Measurements from ENCODE around the gene PRAME. TPM values are rescaled to one million over a fixed set of nuclear protein-coding genes. Genes with fewer than 3 reads are reported as not detected.

Gene PRAME
- total and polyA plus RNA-seq, 10 of the 15 experiments (the other 5 are each of a cell fraction or from before 2014, with no cell fraction given): 0.40 to 2.5 (median 0.65) TPM

DNA sequence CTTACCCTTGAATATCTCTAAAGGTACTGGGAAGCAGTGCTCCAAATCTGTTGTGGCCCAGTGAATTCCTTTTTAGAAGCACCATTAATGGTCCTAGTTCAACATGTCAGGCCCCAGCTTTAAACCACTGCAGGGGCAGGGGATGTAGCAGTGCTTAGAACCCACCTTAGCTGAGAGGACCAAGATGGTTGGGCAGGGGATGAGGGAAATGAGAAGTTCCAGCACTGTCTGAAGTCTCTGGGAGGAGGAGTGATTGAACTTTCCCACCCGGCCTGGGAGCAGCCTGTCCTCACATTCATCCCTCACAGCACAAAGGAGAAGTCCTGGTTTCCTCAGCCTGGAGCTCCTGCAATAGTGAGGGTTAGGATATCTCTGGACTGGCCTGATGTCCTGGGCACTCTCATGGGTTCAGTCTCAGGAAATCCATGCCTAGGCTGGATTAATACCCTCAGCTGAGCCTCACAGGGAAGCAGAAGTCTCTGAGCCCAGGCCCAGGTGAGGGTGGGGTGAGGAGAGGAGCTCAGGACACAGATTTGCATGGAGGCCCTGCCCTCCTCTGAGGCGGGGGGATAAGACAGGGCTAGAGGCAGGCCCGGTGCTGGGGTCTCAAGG is 28.6 kb upstream of the PRAME start (continued):
- TF ChIP-seq, protein P1, sequence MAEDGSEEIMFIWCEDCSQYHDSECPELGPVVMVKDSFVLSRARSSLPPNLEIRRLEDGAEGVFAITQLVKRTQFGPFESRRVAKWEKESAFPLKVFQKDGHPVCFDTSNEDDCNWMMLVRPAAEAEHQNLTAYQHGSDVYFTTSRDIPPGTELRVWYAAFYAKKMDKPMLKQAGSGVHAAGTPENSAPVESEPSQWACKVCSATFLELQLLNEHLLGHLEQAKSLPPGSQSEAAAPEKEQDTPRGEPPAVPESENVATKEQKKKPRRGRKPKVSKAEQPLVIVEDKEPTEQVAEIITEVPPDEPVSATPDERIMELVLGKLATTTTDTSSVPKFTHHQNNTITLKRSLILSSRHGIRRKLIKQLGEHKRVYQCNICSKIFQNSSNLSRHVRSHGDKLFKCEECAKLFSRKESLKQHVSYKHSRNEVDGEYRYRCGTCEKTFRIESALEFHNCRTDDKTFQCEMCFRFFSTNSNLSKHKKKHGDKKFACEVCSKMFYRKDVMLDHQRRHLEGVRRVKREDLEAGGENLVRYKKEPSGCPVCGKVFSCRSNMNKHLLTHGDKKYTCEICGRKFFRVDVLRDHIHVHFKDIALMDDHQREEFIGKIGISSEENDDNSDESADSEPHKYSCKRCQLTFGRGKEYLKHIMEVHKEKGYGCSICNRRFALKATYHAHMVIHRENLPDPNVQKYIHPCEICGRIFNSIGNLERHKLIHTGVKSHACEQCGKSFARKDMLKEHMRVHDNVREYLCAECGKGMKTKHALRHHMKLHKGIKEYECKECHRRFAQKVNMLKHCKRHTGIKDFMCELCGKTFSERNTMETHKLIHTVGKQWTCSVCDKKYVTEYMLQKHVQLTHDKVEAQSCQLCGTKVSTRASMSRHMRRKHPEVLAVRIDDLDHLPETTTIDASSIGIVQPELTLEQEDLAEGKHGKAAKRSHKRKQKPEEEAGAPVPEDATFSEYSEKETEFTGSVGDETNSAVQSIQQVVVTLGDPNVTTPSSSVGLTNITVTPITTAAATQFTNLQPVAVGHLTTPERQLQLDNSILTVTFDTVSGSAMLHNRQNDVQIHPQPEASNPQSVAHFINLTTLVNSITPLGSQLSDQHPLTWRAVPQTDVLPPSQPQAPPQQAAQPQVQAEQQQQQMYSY (CRISPR knock-in tag; IDR thresholded peaks at IDR 0.05): no peak
- TF ChIP-seq RBBP5 (conservative IDR thresholded peaks at IDR 0.05) (no peak), EZH2 (IDR thresholded peaks at IDR 0.05; ENCODE audit: borderline replicate concordance, control insufficient read depth, low read depth, low read length) (no peak), GABPA (IDR thresholded peaks at IDR 0.05; ENCODE audit: low read depth) (no peak), ZNF207 (IDR thresholded peaks at IDR 0.05; ENCODE audit: borderline replicate concordance) (no peak), SUPT20H (IDR thresholded peaks at IDR 0.05; ENCODE audit: borderline replicate concordance, control insufficient read depth, low read depth, low read length) (no peak), BRCA1 (IDR thresholded peaks at IDR 0.05; ENCODE audit: low read depth, low read length) (no peak)
- TF ChIP-seq, protein P2, sequence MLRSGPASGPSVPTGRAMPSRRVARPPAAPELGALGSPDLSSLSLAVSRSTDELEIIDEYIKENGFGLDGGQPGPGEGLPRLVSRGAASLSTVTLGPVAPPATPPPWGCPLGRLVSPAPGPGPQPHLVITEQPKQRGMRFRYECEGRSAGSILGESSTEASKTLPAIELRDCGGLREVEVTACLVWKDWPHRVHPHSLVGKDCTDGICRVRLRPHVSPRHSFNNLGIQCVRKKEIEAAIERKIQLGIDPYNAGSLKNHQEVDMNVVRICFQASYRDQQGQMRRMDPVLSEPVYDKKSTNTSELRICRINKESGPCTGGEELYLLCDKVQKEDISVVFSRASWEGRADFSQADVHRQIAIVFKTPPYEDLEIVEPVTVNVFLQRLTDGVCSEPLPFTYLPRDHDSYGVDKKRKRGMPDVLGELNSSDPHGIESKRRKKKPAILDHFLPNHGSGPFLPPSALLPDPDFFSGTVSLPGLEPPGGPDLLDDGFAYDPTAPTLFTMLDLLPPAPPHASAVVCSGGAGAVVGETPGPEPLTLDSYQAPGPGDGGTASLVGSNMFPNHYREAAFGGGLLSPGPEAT (IDR thresholded peaks at IDR 0.05; ENCODE audit: low read depth): no peak
- TF ChIP-seq, protein P3, sequence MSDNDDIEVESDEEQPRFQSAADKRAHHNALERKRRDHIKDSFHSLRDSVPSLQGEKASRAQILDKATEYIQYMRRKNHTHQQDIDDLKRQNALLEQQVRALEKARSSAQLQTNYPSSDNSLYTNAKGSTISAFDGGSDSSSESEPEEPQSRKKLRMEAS (IDR thresholded peaks at IDR 0.05; ENCODE audit: low read depth, low read length): no peak

All from GM12878 (cell line).